MCF 10A (cell line): Measurements from ENCODE around the gene RMDN3. TPM values are rescaled to one million over a fixed set of nuclear protein-coding genes. Genes with fewer than 3 reads are reported as not detected.
A peak's percentile ranks its signal among the peaks of the same experiment; 100 is the strongest.

Source experiments
- Bru-seq: library from RNA; stranded (reverse); fragments of 400-500 nt; gene quantifications from one replicate; lab custom pipeline; 2021; lab: Mats Ljungman, UMichigan
- BruChase-seq, 2 experiments: library from RNA; stranded (reverse); fragments of 400-500 nt; gene quantifications; one replicate each; lab custom pipeline; 2021; lab: Mats Ljungman, UMichigan
- BruUV-seq: library from RNA; stranded (reverse); fragments of 400-500 nt; replicated peaks from 2 replicates; lab custom pipeline; 2021; lab: Mats Ljungman, UMichigan
- CTCF ChIA-PET: fragments of 300-600 bp; sonication (Branson Sonifier 250); formaldehyde crosslinking; extraction: SDS; loops from one replicate; lab custom pipeline; 2021; ENCODE audit warnings: antibody characterized with exemption, inconsistent platforms; lab: Yijun Ruan, JAX
- POLR2A ChIA-PET: fragments of 300-600, 350-650 bp; sonication (Branson Sonifier 250); formaldehyde crosslinking; extraction: SDS; loops from one replicate; lab custom pipeline; 2020; ENCODE audit warnings: antibody characterized with exemption, inconsistent platforms; lab: Yijun Ruan, JAX
- DNase-seq: peaks from one replicate; pipeline ENCODE4 v3.0.0-alpha.2; 2018; ENCODE audit not compliant: unreplicated experiment
- H3K27ac Mint-ChIP-seq: one replicate; pipeline ENCODE4 v1.8.0; 2022; ENCODE audit warnings: mild to moderate bottlenecking, low read depth, mixed read lengths; ENCODE audit not compliant: unreplicated experiment
- H3K27me3 Mint-ChIP-seq: one replicate; pipeline ENCODE4 v1.8.0; 2022; ENCODE audit warnings: mixed read lengths; ENCODE audit not compliant: insufficient read depth, unreplicated experiment
- H3K36me3 Mint-ChIP-seq: one replicate; pipeline ENCODE4 v1.8.0; 2022; ENCODE audit warnings: mild to moderate bottlenecking, moderate library complexity, mixed read lengths; ENCODE audit not compliant: insufficient read depth, unreplicated experiment
- H3K4me1 Mint-ChIP-seq: one replicate; pipeline ENCODE4 v1.8.0; 2022; ENCODE audit warnings: mixed read lengths; ENCODE audit not compliant: insufficient read depth, unreplicated experiment
- H3K4me3 Mint-ChIP-seq: one replicate; pipeline ENCODE4 v1.8.0; 2022; ENCODE audit warnings: mild to moderate bottlenecking, moderate library complexity, mixed read lengths; ENCODE audit not compliant: unreplicated experiment
- H3K9me3 Mint-ChIP-seq: one replicate; pipeline ENCODE4 v1.8.0; 2022; ENCODE audit warnings: mixed read lengths; ENCODE audit not compliant: unreplicated experiment
- CTCF ChIP-seq: fragments of 200-600 bp; IDR thresholded peaks from one replicate; pipeline ENCODE4 v1.8.0; 2022; ENCODE audit warnings: antibody characterized with exemption, mild to moderate bottlenecking; ENCODE audit not compliant: unreplicated experiment
- intact Hi-C: fragments of 100-400 bp; cut with micrococcal nuclease; formaldehyde crosslinking; loops from 2 replicates; pipeline ENCODE4 v1.14.1; 2022
- long read RNA-seq: library from polyadenylated mRNA; stranded (forward); transcript quantifications from one replicate; pipeline ENCODE4 v2.0.0, GENCODE V29; 2022
- total RNA-seq: library from RNA; stranded (reverse); gene quantifications from 2 replicates; pipeline ENCODE4 v1.2.3, GENCODE V29; 2022

RMDN3 gene
- total RNA-seq, result 31.8 and 36.1 TPM in 2 replicates
- Bru-seq, nascent RNA, result percentile 60 among the genes with signal in this experiment
- BruChase-seq, experiment 1, labeled RNA remaining after a 6-hour chase, result percentile 72 among the genes with signal in this experiment
- BruChase-seq, experiment 2, labeled RNA remaining after a 2-hour chase, result percentile 72 among the genes with signal in this experiment
- long read RNA-seq, transcript RMDN3-202 (13 exons, 2,251 nt), result major isoform, 60 of 116 reads
- long read RNA-seq, partial matches to known transcripts, result 9 of 116 reads
- long read RNA-seq, other reads (novel, unspliced or antisense), result 46 of 116 reads

- no peak for TF ChIP-seq CTCF
- intact Hi-C loops, result no loop called here
- ChIA-PET POLR2A (interaction anchor here (1.0 to 2.7 kb wide), 3 partner anchors 11 to 248 kb away, joined by 3 to 13 read pairs (median 3); partner anchors contain the start of gene C15orf62), CTCF (interaction anchor here (0.6 to 0.7 kb wide), 2 partner anchors 56 to 101 kb away, joined by 3 read pairs; no protein-coding TSS in a partner anchor)
- H3K9me3 Mint-ChIP-seq, result no peaks in the 10 kb centered on the region
- H3K4me3 Mint-ChIP-seq, result peak within 1 kb of the TSS; percentile 93
- no peaks in the 10 kb centered on the region for H3K4me1 Mint-ChIP-seq
- peak; percentile 92 for DNase-seq
- BruUV-seq, result TSS peak; percentile 82
- H3K27ac Mint-ChIP-seq, result peak within 1 kb of the TSS; percentile 89
- peaks cover 9% of the 10 kb centered on the region for H3K36me3 Mint-ChIP-seq
- H3K27me3 Mint-ChIP-seq, result no peaks in the 10 kb centered on the region
Measured at GRCh38 chr15:40754883-40755811, at the start of gene RMDN3. Gene RMDN3 (minus strand): TSS chr15:40755254. CDS start chr15:40754783, 471 bp downstream.

GRCh38 chr15:40803688-40804087, 48.6 kb upstream of the RMDN3 start:
- no peak for TF ChIP-seq CTCF
- no peak overlapping the region for H3K4me3 Mint-ChIP-seq
- H3K27ac Mint-ChIP-seq, result no peak overlapping the region

GRCh38 chr15:40803076-40803475, 48.0 kb upstream of the RMDN3 start:
- H3K27me3 Mint-ChIP-seq, result no peaks in the 10 kb centered on the region
- no peak overlapping the region for H3K4me3 Mint-ChIP-seq
- H3K27ac Mint-ChIP-seq, result no peak overlapping the region
- intact Hi-C loops, result no loop called here
- ChIA-PET POLR2A (interaction anchor here (0.8 to 1.2 kb wide), 2 partner anchors 9 to 41 kb away, joined by 3 read pairs; partner anchors contain the start of gene SPINT1), CTCF (interaction anchor here (0.7 to 1.3 kb wide), 4 partner anchors 10 to 30 kb away, joined by 3 to 4 read pairs (median 4); partner anchors contain the start of gene PPP1R14D)
- no peak for DNase-seq
- peaks cover 32% of the 10 kb centered on the region for H3K36me3 Mint-ChIP-seq
- no peaks in the 10 kb centered on the region for H3K9me3 Mint-ChIP-seq
- TF ChIP-seq CTCF, result no peak
- H3K4me1 Mint-ChIP-seq, result peaks cover 19% of the 10 kb centered on the region
- BruUV-seq, result no TSS peak

More at GRCh38 chr15:40803688-40804087, 48.6 kb upstream of the RMDN3 start:
- ChIA-PET CTCF (interaction anchor here (0.9 to 1.0 kb wide), 2 partner anchors 29 to 54 kb away, joined by 3 read pairs; no protein-coding TSS in a partner anchor), POLR2A (interaction anchor here (0.8 to 1.2 kb wide), 2 partner anchors 9 to 40 kb away, joined by 3 read pairs; partner anchors contain the start of gene SPINT1)
- H3K4me1 Mint-ChIP-seq, result peaks cover 23% of the 10 kb centered on the region
- DNase-seq, result no peak
- peaks cover 29% of the 10 kb centered on the region for H3K36me3 Mint-ChIP-seq
- H3K27me3 Mint-ChIP-seq, result no peaks in the 10 kb centered on the region
- BruUV-seq, result no TSS peak
- H3K9me3 Mint-ChIP-seq, result no peaks in the 10 kb centered on the region
- intact Hi-C loops, result no loop called here
